Measurements from ENCODE around the gene NDUFS4. TPM values are rescaled to one million over a fixed set of nuclear protein-coding genes. Genes with fewer than 3 reads are reported as not detected.

Gene NDUFS4
- polyA plus RNA-seq, 1 donor from 2014 or later, result 275 TPM

DNA sequence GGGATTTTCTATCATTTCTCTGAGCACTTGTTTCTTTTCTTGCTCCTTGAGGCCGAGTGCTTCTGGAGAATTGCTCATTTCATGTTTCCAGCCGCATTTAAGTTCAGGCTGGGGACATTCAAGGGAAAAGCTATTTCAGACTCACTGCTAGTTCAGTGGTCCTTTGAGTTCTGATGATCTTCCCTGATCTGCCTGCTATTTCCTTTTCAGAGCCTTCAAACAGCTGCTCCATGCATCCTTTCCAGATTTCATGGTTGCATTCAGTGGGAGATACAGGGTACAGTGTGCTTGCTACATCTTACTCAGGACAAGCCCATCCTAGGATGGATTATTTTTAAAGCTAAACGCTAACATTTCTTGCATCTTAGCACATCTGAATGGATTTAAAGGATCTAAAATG lies 14.7 kb downstream of the NDUFS4 start:
- Histone ChIP-seq H3K9me3 (ENCODE audit: low read length) (peaks cover 4% of the 10 kb centered on the region), H3F3A (ENCODE audit: insufficient read depth, low read length, poor library complexity, severe bottlenecking) (no peaks in the 10 kb centered on the region), H3K4me3 (ENCODE audit: low read length) (no peak overlapping the region), H3K27ac (ENCODE audit: low read length) (no peak overlapping the region), H2AFZ (ENCODE audit: low read depth, low read length) (no peak overlapping the region), H3K36me3 (ENCODE audit: insufficient read depth, low read length) (no peaks in the 10 kb centered on the region), H3K9me2 (ENCODE audit: insufficient read depth, low read length) (no peaks in the 10 kb centered on the region), H3K27me3 (ENCODE audit: insufficient read depth, low read depth, low read length) (no peaks in the 10 kb centered on the region), H3K79me2 (replicated peaks; ENCODE audit: insufficient read depth, low read length) (peaks cover 89% of the 10 kb centered on the region), H3K9ac (ENCODE audit: low read length) (no peak overlapping the region), H3K4me2 (ENCODE audit: low read length) (no peak overlapping the region), H4K20me1 (ENCODE audit: insufficient read depth) (no peaks in the 10 kb centered on the region)
- no peak for TF ChIP-seq EZH2 (IDR thresholded peaks at IDR 0.05; ENCODE audit: borderline replicate concordance, insufficient read depth, low read length, poor library complexity, severe bottlenecking)
- TF ChIP-seq REST (IDR thresholded peaks at IDR 0.05; ENCODE audit: borderline replicate concordance), result no peak
- TF ChIP-seq, protein P1, sequence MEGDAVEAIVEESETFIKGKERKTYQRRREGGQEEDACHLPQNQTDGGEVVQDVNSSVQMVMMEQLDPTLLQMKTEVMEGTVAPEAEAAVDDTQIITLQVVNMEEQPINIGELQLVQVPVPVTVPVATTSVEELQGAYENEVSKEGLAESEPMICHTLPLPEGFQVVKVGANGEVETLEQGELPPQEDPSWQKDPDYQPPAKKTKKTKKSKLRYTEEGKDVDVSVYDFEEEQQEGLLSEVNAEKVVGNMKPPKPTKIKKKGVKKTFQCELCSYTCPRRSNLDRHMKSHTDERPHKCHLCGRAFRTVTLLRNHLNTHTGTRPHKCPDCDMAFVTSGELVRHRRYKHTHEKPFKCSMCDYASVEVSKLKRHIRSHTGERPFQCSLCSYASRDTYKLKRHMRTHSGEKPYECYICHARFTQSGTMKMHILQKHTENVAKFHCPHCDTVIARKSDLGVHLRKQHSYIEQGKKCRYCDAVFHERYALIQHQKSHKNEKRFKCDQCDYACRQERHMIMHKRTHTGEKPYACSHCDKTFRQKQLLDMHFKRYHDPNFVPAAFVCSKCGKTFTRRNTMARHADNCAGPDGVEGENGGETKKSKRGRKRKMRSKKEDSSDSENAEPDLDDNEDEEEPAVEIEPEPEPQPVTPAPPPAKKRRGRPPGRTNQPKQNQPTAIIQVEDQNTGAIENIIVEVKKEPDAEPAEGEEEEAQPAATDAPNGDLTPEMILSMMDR (IDR thresholded peaks at IDR 0.05; ENCODE audit: poor library complexity, severe bottlenecking), result no peak
- TF ChIP-seq EP300 (conservative IDR thresholded peaks at IDR 0.05; ENCODE audit: poor library complexity, severe bottlenecking), result no peak
- no peak for TF ChIP-seq MXI1 (conservative IDR thresholded peaks at IDR 0.05; ENCODE audit: poor library complexity, severe bottlenecking)
- no peak for TF ChIP-seq POLR2AphosphoS5 (IDR thresholded peaks at IDR 0.05)

DNA sequence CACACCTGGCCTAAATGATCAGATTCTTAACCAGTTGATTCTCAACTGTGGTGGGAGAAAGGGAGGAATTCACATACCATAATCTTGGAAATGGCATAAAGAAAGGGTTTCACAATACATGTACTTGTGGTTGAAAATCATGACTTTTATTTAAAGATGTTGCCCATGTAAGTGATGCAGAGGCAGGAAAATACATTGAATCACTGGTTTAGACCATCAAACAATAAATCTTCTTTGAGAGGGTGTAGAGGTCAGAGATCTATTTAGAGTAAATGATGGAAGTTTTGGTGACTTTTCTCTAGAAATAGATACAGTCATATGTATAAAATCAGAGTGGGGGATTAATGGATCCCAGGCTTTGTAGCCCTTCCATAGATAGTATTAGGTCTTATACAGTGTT lies 15.4 kb downstream of the NDUFS4 start:
- no peaks in the 10 kb centered on the region for H3F3A ChIP-seq (ENCODE audit: insufficient read depth, low read length, poor library complexity, severe bottlenecking)
- TF ChIP-seq, protein P1 (IDR thresholded peaks at IDR 0.05; ENCODE audit: poor library complexity, severe bottlenecking), result no peak
- TF ChIP-seq SMC3 (conservative IDR thresholded peaks at IDR 0.05; ENCODE audit: poor library complexity) (no peak), POLR2AphosphoS5 (IDR thresholded peaks at IDR 0.05) (no peak), EZH2 (IDR thresholded peaks at IDR 0.05; ENCODE audit: borderline replicate concordance, insufficient read depth, low read length, poor library complexity, severe bottlenecking) (no peak), EP300 (conservative IDR thresholded peaks at IDR 0.05; ENCODE audit: poor library complexity, severe bottlenecking) (no peak), REST (IDR thresholded peaks at IDR 0.05; ENCODE audit: borderline replicate concordance) (no peak), TAF1 (IDR thresholded peaks at IDR 0.05; ENCODE audit: low read depth) (no peak), MXI1 (conservative IDR thresholded peaks at IDR 0.05; ENCODE audit: poor library complexity, severe bottlenecking) (no peak), RAD21 (conservative IDR thresholded peaks at IDR 0.05) (no peak)
- no peak overlapping the region for H3K9ac ChIP-seq (ENCODE audit: low read length)
- H3K27me3 ChIP-seq (ENCODE audit: insufficient read depth, low read depth, low read length), result no peaks in the 10 kb centered on the region
- H3K36me3 ChIP-seq (ENCODE audit: insufficient read depth, low read length), result no peaks in the 10 kb centered on the region
- peaks cover 4% of the 10 kb centered on the region for H3K9me3 ChIP-seq (ENCODE audit: low read length)
- H4K20me1 ChIP-seq (ENCODE audit: insufficient read depth), result no peaks in the 10 kb centered on the region
- H3K27ac ChIP-seq (ENCODE audit: low read length), result no peak overlapping the region
- H3K4me3 ChIP-seq (ENCODE audit: low read length), result no peak overlapping the region
- H3K9me2 ChIP-seq (ENCODE audit: insufficient read depth, low read length), result no peaks in the 10 kb centered on the region
- H3K4me2 ChIP-seq (ENCODE audit: low read length), result no peak overlapping the region
- no peak overlapping the region for H2AFZ ChIP-seq (ENCODE audit: low read depth, low read length)
- peaks cover 85% of the 10 kb centered on the region for H3K79me2 ChIP-seq (replicated peaks; ENCODE audit: insufficient read depth, low read length)

Data from neural cell (in vitro differentiated cells).